Upper lobe of right lung (tissue), 1 donor: Measurements from ENCODE around the gene PRIM2. TPM values are rescaled to one million over a fixed set of nuclear protein-coding genes. Genes with fewer than 3 reads are reported as not detected.
A peak's percentile ranks its signal among the peaks of the same experiment; 100 is the strongest.
"Not testable (repeated sequence)": the region's sequence is repeated elsewhere in the genome, so short reads cannot be mapped to it uniquely, and the experiment has no call there.

Experiments
- ATAC-seq: fragments of 200-7000 bp; cut with Tn5 transposase; one replicate; pipeline ENCODE4 v1.9.1; 2020; ENCODE audit warnings: mild to moderate bottlenecking, moderate library complexity
- DNase-seq: peaks from one replicate; pipeline ENCODE4 v3.0.0-alpha.2; 2020
- H3K27ac ChIP-seq: fragments of 200-600 bp; one replicate; pipeline ENCODE4 v1.8.0; 2022
- H3K27me3 ChIP-seq: fragments of 200-600 bp; one replicate; pipeline ENCODE4 v1.8.0; 2022; ENCODE audit warnings: mild to moderate bottlenecking
- H3K36me3 ChIP-seq: fragments of 200-600 bp; one replicate; pipeline ENCODE4 v1.8.0; 2022
- H3K4me1 ChIP-seq: fragments of 200-600 bp; one replicate; pipeline ENCODE4 v1.8.0; 2022
- H3K4me3 ChIP-seq: fragments of 200-600 bp; one replicate; pipeline ENCODE4 v1.8.0; 2022; ENCODE audit warnings: mild to moderate bottlenecking
- H3K9me3 ChIP-seq: fragments of 200-600 bp; one replicate; pipeline ENCODE4 v1.8.0; 2022
- intact Hi-C: fragments of 100-400 bp; cut with DNase I; formaldehyde crosslinking; loops from one replicate; pipeline ENCODE4 v1.11.0; 2022
- total RNA-seq: library from RNA; stranded (reverse); fragmentation: NEBNext Ultra II Directional; extraction: Animal tissue kit (Norgen Biotek cat#: 25700); gene quantifications from one replicate; pipeline ENCODE4 v1.2.1, GENCODE V29; 2021
- TF ChIP-seq, protein P1 (sequence below): fragments of 200-600 bp; IDR thresholded peaks from one replicate; pipeline ENCODE4 v1.8.0; 2022; ENCODE audit warnings: antibody characterized with exemption
- donor health status: DM: no; HTN: yes; CAD: no; lungs with severe emphysema.

The PRIM2 gene
- total RNA-seq, 1 donor from 2014 or later: 8.5 TPM

DNA sequence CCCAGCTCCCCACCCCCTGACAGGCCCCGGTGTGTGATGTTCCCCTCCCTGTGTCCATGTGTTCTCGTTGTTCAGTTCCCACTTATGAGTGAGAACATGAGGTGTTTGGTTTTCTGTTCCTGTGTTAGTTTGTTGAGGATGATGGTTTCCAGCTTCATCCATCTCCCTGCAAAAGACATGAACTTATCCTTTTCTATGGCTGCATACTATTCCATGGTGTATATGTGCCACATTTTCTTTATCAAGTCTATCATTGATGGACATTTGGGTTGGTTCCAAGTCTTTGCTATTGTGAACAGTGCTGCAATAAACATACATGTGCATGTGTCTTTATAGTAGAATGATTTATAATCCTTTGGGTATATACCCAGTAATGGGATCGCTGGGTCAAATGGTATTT, 148.5 kb downstream of the PRIM2 start:
- H3K4me3 ChIP-seq, H3K9me3 ChIP-seq, intact Hi-C loops, H3K36me3 ChIP-seq, H3K27ac ChIP-seq, DNase-seq, H3K27me3 ChIP-seq, H3K4me1 ChIP-seq, ATAC-seq: not testable (repeated sequence)

DNA sequence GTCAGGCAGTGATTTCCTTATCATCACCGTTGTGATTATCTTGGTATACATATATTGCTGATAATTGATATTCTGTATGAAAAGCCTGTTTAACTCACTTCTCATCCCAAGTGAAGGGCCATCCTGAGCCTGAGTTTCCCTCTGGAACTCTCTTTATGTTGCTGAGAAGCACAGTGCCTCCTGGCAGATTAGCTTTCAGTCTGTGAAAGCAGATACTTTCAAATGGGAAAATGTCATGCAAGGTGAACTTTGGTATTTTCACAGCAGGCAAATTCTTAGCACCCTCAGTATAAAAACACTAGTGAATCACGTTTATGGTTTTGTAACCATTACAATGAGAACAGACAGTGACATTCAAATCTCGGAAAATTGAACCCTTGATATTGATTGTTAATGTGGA, 151.6 kb downstream of the PRIM2 start:
- ATAC-seq: no peak
- Histone ChIP-seq H3K9me3 (no peaks in the 10 kb centered on the region), H3K4me1 (peaks cover 6% of the 10 kb centered on the region), H3K27me3 (no peaks in the 10 kb centered on the region), H3K27ac (no peak overlapping the region), H3K36me3 (no peaks in the 10 kb centered on the region), H3K4me3 (no peak overlapping the region)
- TF ChIP-seq, protein P1, sequence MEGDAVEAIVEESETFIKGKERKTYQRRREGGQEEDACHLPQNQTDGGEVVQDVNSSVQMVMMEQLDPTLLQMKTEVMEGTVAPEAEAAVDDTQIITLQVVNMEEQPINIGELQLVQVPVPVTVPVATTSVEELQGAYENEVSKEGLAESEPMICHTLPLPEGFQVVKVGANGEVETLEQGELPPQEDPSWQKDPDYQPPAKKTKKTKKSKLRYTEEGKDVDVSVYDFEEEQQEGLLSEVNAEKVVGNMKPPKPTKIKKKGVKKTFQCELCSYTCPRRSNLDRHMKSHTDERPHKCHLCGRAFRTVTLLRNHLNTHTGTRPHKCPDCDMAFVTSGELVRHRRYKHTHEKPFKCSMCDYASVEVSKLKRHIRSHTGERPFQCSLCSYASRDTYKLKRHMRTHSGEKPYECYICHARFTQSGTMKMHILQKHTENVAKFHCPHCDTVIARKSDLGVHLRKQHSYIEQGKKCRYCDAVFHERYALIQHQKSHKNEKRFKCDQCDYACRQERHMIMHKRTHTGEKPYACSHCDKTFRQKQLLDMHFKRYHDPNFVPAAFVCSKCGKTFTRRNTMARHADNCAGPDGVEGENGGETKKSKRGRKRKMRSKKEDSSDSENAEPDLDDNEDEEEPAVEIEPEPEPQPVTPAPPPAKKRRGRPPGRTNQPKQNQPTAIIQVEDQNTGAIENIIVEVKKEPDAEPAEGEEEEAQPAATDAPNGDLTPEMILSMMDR: no peak
- no peak for DNase-seq
- intact Hi-C loops: no loop called here

DNA sequence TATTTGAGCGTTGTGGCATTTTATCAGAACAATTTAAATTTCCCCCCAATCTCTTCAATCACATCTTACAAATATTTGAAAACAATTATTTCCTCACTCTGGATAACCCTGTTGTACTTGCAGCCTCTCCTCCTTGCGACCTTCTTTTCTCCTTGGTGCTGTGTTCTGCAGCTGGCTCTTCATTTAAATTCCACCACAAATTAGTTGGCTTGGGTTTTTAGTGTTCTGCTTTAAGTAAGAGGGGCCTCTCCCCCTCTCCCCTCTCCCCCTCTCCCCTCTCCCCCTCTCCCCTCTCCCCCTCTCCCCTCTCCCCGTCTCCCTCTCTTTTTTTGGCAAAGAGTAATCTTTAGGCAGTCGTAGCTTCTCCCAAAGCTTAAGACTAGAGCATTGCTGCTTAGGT, 152.7 kb downstream of the PRIM2 start:
- H3K4me3 ChIP-seq, H3K36me3 ChIP-seq, DNase-seq, intact Hi-C loops, H3K4me1 ChIP-seq, H3K9me3 ChIP-seq, H3K27ac ChIP-seq, H3K27me3 ChIP-seq, ATAC-seq: not testable (repeated sequence)

DNA sequence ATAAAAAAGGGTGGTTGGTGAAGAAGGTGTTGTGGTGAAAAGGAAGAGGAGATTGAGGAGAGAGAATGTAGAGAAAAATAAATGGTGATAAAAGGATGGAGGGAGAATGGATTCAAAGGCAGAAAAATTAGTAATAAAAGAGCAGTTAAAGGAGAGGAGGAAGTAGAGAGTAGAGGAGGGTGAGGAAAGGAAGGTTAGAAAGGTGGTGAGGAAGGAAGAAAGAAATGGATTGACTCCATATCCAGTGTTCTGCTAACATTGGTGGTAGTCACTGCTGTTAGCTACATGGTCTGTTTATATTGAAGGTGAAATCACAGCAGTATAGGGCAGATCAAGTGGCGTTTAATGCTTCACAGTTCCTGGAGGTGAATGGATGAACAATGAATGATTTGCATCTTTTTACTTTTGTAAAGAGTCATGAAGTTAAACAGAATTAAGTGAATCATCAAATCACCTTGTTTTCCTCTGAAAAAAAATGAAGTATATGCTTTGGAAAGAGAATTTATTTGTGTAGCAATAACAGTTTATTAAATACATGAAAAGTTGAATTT, 154.0 kb downstream of the PRIM2 start:
- H3K27me3 ChIP-seq, intact Hi-C loops, H3K4me1 ChIP-seq, H3K36me3 ChIP-seq, H3K27ac ChIP-seq, DNase-seq, ATAC-seq, H3K9me3 ChIP-seq, H3K4me3 ChIP-seq: not testable (repeated sequence)

DNA sequence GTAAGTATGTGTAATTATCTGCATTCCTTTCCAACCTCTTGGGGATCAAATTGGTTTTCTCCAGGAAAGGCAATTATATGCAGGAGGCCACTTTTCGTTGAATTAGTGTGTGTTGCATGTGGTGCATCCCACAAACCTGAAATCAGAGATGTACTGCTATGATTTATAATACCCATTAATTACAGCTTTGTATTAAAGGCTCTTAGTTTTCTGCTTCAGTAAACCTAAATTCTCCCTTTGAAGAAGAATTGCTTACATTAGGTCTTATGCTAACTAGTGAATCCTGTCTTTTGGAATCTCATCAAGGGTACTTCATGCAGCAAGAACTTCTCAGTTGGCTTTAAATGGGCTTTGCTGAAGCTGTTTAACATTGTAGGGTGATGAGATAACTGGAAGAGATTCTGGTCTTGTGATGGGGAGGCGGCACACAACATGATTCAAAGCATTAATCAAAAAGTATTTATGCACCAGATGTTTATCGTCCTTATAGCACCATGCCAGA, 155.5 kb downstream of the PRIM2 start:
- H3K4me3 ChIP-seq, H3K36me3 ChIP-seq, H3K9me3 ChIP-seq, intact Hi-C loops, H3K27me3 ChIP-seq, H3K4me1 ChIP-seq, DNase-seq, H3K27ac ChIP-seq: not testable (repeated sequence)
- ATAC-seq: peak; percentile 10

DNA sequence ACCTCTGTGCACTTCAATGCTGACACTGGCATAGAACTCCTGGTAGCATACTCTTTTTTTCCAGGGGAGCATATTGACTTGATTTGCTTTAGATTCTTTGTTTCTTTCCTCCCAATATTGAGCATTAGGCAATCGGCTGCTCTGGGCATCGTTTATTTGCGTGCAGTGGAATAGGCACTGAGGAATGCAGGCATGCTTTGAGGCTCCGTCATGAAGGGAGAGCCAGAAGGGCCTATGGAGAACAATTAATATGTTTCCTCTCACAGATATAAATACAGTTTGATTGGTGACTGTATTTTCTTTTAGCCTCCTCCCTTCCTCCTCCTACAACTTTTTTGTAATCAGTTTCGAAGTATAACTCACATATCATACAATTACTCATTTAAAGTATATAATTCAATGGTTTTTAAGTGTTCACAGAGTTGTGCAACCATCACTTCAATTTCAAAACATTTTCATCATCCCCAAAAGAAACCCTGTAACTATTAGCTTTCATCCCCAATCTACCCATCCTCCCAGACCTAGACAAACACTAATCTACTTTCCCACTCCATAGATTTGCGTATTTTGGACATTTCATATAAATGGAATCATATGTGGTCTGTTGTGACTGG, 157.5 kb downstream of the PRIM2 start:
- DNase-seq, H3K4me3 ChIP-seq, intact Hi-C loops, H3K27ac ChIP-seq, H3K9me3 ChIP-seq, H3K36me3 ChIP-seq, H3K4me1 ChIP-seq, H3K27me3 ChIP-seq, ATAC-seq: not testable (repeated sequence)

DNA sequence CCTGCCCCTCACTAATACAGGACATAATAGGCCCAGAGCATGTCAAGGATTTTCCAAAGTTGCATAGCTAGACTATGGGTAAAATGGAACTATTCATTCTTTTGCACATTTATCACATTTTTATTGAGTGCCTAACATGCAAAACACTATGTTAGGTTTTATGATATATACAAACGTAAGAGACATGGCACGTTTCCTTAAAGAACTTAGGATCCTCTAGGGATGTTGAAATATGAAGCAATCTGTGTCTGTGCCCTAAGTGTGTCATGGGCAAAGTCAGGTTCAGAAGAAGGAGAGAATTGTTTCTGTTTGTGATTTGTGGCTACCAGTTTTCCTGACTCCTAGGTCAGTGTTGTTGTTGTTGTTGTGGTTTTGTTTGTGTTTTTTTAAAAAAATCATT, 158.2 kb downstream of the PRIM2 start:
- H3K4me1 ChIP-seq, H3K4me3 ChIP-seq, H3K36me3 ChIP-seq, DNase-seq, H3K27ac ChIP-seq, ATAC-seq, H3K27me3 ChIP-seq, H3K9me3 ChIP-seq, intact Hi-C loops: not testable (repeated sequence)

DNA sequence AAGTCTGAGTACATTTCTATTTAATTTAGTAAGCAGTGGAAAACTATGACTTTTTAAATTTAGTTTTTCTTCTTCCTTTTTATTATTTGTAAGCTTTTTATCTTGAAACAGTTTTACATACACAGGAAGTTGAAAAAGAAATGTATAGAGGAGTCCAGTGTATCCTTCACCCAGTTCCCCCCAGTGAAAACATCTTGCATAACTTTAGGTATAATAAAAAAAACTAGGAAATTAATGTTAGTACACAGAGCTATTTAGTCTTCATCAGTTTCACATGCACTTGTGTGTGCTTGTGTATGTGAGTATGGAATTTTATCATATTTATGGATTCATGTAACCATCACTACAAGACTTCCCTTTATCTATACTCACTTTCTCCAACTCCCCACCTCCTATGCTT, 162.8 kb downstream of the PRIM2 start:
- intact Hi-C loops, H3K27me3 ChIP-seq, H3K36me3 ChIP-seq, H3K27ac ChIP-seq, H3K4me1 ChIP-seq, ATAC-seq, H3K9me3 ChIP-seq, DNase-seq, H3K4me3 ChIP-seq: not testable (repeated sequence)

DNA sequence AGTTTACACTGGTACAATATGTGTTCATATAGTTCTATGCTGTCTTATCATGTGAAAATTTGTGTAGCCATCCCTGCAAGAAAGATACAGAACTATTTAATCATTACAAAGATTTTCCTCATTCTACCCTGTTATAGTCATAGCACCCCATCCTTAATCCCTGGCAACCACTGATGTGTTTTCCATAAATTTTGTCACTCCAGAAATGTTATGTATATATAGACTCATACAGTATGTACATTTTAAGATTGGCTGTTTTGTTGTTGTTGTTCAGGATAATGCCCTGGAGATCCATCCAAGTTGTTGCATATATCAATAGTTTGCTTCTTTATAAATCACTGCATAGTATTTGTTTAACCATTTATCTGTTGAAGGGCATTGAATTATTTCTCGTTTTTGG, 163.7 kb downstream of the PRIM2 start:
- H3K27me3 ChIP-seq, DNase-seq, H3K4me1 ChIP-seq, H3K36me3 ChIP-seq, H3K27ac ChIP-seq, H3K9me3 ChIP-seq, H3K4me3 ChIP-seq, ATAC-seq, intact Hi-C loops: not testable (repeated sequence)

DNA sequence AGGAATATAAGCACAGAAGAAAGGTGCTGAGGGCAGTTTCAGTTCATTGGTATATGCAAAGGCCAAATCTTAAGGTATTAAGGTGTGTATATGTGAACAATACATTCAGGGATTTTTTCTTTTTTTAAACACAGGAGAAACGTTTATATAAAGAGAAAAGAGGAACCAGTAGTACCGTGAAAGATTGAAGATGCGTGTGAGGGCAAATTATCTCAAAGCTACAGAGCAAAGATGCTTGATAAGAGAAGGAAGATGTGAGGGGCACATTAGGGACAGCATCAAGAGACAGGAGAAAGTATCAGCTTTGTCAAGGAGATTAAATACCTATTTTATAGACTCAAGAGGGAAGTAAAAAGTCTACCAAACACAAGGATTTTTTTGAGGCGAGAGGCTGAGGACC, 165.0 kb downstream of the PRIM2 start:
- DNase-seq, H3K27me3 ChIP-seq, H3K4me1 ChIP-seq, H3K36me3 ChIP-seq, intact Hi-C loops, ATAC-seq, H3K27ac ChIP-seq, H3K4me3 ChIP-seq, H3K9me3 ChIP-seq: not testable (repeated sequence)

DNA sequence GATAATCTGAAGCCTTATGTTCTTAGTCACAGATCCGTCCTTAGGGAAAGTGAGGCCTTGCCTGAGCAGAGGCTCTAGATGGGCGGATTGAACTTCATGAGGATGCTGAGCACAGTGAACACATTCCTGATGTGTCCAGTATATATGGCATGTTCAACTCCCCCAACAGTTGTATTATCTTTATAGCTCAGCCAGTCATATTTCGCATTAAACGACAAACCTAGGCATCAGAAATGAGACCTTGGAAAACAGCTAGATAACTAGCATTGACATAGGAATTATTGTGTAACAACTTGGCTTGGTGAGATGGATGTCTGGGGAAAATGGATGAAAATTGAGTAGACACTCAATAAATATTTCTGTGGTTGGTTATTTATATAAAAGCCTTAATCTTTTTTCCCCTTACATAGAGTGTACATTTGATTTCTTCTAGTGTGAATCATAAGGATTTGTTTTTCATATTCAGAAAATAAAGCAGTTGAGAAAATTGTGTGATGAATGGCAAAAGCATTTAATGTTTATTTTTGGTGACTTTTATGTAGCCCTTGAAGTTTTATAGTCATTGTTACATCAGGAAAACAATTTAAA, 169.2 kb downstream of the PRIM2 start:
- H3K27me3 ChIP-seq, intact Hi-C loops, H3K36me3 ChIP-seq, H3K9me3 ChIP-seq, ATAC-seq, H3K4me1 ChIP-seq, H3K4me3 ChIP-seq, H3K27ac ChIP-seq, DNase-seq: not testable (repeated sequence)

DNA sequence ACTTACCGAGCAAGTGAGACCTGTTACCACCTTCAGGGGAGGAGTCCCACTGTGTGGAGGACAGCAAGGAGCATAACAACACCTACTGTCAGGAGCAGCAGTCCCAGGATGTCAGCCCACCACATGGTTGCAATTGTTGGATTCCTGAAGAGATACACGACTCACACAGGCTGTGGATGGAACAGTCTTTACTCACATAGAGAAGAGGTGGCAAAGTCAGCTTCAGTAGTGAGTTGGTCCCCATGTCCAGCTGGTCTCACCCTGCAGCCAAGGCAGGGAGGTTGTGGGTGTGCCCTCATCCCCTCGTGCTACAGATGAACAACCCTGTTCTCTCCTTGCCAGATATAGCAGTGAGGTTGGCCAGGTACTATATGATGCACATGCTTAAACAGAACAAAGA, 171.1 kb downstream of the PRIM2 start:
- ATAC-seq, H3K27ac ChIP-seq, intact Hi-C loops, H3K9me3 ChIP-seq, H3K4me1 ChIP-seq, H3K27me3 ChIP-seq, H3K4me3 ChIP-seq, H3K36me3 ChIP-seq, DNase-seq: not testable (repeated sequence)

DNA sequence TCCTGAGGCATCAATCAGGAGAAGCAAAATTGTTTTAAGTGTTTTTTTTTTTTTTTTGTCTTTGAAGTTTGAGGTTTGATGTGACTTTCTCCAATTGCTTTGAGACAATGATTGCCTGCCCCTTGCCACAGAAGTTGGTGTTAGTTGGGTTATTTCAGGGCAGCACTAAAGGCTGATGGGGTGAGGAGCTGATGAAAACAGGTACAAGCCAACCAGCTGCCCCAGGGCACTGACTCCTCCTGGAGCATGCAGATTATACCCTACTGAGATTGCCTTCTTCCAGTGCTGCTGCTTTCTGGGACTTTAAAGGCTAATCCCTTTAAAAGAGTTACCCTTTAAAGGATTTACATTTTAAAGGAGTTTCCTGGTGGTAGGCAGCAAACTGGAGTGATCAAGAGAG, 172.5 kb downstream of the PRIM2 start:
- H3K36me3 ChIP-seq, H3K27me3 ChIP-seq, H3K4me1 ChIP-seq, ATAC-seq, intact Hi-C loops, H3K27ac ChIP-seq, DNase-seq, H3K4me3 ChIP-seq, H3K9me3 ChIP-seq: not testable (repeated sequence)
